A673 (cell line): ENCODE measurements around the gene PRM2.

Experiments used
- CTCF ChIP-seq: fragments of 300-800, 200-600 bp; sonication (generic); conservative IDR thresholded peaks from 2 replicates; pipeline ENCODE4 v1.5.1; 2017; ENCODE audit warnings: low read depth, mild to moderate bottlenecking, antibody characterized with exemption, low read length, moderate library complexity, mixed read lengths
- EZH2 ChIP-seq: fragments of 200-600 bp; sonication (generic); IDR thresholded peaks from 2 replicates; pipeline ENCODE4 v1.6.1; 2017; ENCODE audit warnings: borderline replicate concordance, low read depth, mild to moderate bottlenecking, mixed read lengths, antibody characterized with exemption, low read length; ENCODE audit not compliant: poor library complexity, severe bottlenecking

- no peak for TF ChIP-seq CTCF
- no peak for TF ChIP-seq EZH2
Measured at GRCh38 chr16:11291091-11291703, 14.9 kb upstream of the PRM2 start.
